ENCODE results near the gene PHLDA2.
"Not testable (repeated sequence)": the region's sequence is repeated elsewhere in the genome, so short reads cannot be mapped to it uniquely, and the experiment has no call there.

The PHLDA2 gene

GRCh38 chr11:2914455-2915195 is 14.6 kb downstream of the PHLDA2 start:
- DNase-seq (ENCODE audit: low spot score): no peak

- no peak for DNase-seq (ENCODE audit: low spot score)
These were observed 15.4 kb downstream of the PHLDA2 start for GRCh38 chr11:2913776-2914175.

- no peak for DNase-seq (ENCODE audit: low spot score)
These were observed 16.2 kb downstream of the PHLDA2 start for GRCh38 chr11:2913019-2913431.

GRCh38 chr11:2912498-2912897 is 16.7 kb downstream of the PHLDA2 start:
- peak; percentile 88 for DNase-seq (ENCODE audit: low spot score)

GRCh38 chr11:2911785-2912391 is 17.3 kb downstream of the PHLDA2 start:
- DNase-seq (ENCODE audit: low spot score): no peak

- DNase-seq (ENCODE audit: low spot score): no peak
These were observed 18.0 kb downstream of the PHLDA2 start for GRCh38 chr11:2911088-2911784.

GRCh38 chr11:2910401-2910955 is 18.7 kb downstream of the PHLDA2 start:
- no peak for DNase-seq (ENCODE audit: low spot score)

- DNase-seq (ENCODE audit: low spot score): no peak
These were observed 19.9 kb downstream of the PHLDA2 start for GRCh38 chr11:2909133-2909902.

GRCh38 chr11:2908130-2908529 is 21.1 kb downstream of the PHLDA2 start:
- no peak for DNase-seq (ENCODE audit: low spot score)

- DNase-seq (ENCODE audit: low spot score): not testable (repeated sequence)
These were observed 23.9 kb downstream of the PHLDA2 start for GRCh38 chr11:2905299-2905698.

- DNase-seq (ENCODE audit: low spot score): peak; percentile 77
These were observed 24.8 kb downstream of the PHLDA2 start for GRCh38 chr11:2904153-2905052.

- DNase-seq (ENCODE audit: low spot score): no peak
These were observed 25.6 kb downstream of the PHLDA2 start for GRCh38 chr11:2903672-2904011.

- DNase-seq (ENCODE audit: low spot score): peak; percentile 47
These were observed 26.2 kb downstream of the PHLDA2 start for GRCh38 chr11:2902784-2903671.

GRCh38 chr11:2901854-2902783 is 27.1 kb downstream of the PHLDA2 start:
- peak; percentile 96 for DNase-seq (ENCODE audit: low spot score)

- DNase-seq (ENCODE audit: low spot score): no peak
These were observed 27.9 kb downstream of the PHLDA2 start for GRCh38 chr11:2901196-2901796.

GRCh38 chr11:2899080-2899783 is 30.0 kb downstream of the PHLDA2 start:
- DNase-seq (ENCODE audit: low spot score): no peak

GRCh38 chr11:2898366-2899079 is 30.7 kb downstream of the PHLDA2 start:
- peak; percentile 15 for DNase-seq (ENCODE audit: low spot score)
